GM13976 (cell line): Measurements from ENCODE around the gene DCUN1D3.

ENCODE experiments used
- DNase-seq: peaks from one replicate; pipeline ENCODE4 v3.0.0; 2012; ENCODE audit warnings: low spot score
- in situ Hi-C: fragments of 300-500 bp; cut with MboI; formaldehyde crosslinking; loops from one replicate; pipeline ENCODE4 v1.12.0; 2022; ENCODE audit warnings: low sequenced_read_pairs, mixed read lengths, inconsistent platforms; ENCODE audit not compliant: unreplicated experiment
- TF ChIP-seq, protein P1 (sequence below): IDR thresholded peaks from 2 replicates; pipeline ENCODE4 v1.5.1; 2012; ENCODE audit warnings: borderline replicate concordance, mild to moderate bottlenecking; ENCODE audit not compliant: insufficient read depth; ENCODE audit errors: extremely low read depth, missing control alignments, control extremely low read depth

DCUN1D3 gene

DNA sequence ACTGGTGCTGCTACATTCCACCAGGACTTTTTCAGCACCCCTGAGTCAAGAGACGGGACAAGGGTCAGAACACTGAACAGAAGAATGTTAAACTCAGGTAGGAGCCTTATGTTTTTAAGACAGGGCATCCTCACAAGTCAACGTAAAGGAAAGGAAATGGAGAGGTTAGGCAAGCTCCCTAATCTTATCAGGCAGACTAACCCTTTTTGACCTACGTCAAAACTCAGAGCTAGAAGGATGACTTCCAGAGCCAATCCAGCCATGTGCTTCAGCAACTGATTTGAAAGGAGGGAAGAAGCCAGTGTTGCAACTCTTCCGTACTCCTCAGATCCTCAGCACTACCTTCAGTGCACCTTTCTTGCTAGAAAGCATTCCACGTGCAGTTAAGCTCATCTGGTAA is 47.0 kb downstream of the DCUN1D3 start:
- TF ChIP-seq, protein P1, sequence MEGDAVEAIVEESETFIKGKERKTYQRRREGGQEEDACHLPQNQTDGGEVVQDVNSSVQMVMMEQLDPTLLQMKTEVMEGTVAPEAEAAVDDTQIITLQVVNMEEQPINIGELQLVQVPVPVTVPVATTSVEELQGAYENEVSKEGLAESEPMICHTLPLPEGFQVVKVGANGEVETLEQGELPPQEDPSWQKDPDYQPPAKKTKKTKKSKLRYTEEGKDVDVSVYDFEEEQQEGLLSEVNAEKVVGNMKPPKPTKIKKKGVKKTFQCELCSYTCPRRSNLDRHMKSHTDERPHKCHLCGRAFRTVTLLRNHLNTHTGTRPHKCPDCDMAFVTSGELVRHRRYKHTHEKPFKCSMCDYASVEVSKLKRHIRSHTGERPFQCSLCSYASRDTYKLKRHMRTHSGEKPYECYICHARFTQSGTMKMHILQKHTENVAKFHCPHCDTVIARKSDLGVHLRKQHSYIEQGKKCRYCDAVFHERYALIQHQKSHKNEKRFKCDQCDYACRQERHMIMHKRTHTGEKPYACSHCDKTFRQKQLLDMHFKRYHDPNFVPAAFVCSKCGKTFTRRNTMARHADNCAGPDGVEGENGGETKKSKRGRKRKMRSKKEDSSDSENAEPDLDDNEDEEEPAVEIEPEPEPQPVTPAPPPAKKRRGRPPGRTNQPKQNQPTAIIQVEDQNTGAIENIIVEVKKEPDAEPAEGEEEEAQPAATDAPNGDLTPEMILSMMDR: no peak
- no peak for DNase-seq
- in situ Hi-C loops: loop anchor here (5.0 kb wide), 1 partner anchor 229 kb away; no protein-coding TSS in a partner anchor

DNA sequence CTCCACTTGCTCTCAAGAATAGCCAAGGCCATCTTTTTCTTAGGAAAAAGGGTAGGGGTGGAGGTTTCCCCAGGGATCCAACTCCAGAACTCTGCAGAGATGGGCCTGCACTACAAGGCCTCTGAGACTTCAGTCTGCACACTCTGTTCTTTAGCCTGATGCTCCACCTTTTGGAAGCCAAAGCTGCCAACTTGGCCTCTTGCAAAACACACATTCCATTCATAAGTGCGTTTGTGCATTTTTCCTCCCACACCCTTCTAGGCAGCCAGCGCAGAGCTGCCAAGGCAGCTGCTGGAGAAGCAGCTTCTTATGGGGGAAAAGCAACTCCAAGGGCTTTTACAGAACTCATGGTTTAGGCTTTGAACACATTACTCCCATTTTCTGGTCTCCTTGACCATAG is 48.6 kb downstream of the DCUN1D3 start:
- DNase-seq: no peak
- TF ChIP-seq, protein P1: no peak
- in situ Hi-C loops: loop anchor here (5.0 kb wide), 1 partner anchor 231 kb away; no protein-coding TSS in a partner anchor

DNA sequence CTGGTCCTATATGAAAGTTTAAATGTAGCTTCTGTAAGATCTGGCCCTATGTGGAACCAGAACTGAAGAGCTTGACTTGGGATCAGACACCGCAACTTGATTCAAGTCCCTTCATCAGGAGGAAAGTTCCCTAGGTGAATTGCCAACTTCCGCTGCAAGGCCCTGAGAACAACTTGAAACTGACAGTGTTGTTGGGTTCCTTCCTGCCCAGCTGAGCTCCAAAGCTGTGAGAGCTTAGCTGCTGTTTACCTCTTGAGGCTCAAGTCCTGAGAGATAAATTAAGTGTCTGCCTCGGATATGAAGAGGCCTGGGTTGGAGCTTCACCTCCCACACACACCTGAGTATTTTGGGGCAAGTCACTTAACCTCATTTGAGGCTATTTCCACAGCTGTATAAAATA is 49.2 kb downstream of the DCUN1D3 start:
- TF ChIP-seq, protein P1: no peak
- no peak for DNase-seq
- in situ Hi-C loops: loop anchor here (5.0 kb wide), 1 partner anchor 231 kb away; no protein-coding TSS in a partner anchor

DNA sequence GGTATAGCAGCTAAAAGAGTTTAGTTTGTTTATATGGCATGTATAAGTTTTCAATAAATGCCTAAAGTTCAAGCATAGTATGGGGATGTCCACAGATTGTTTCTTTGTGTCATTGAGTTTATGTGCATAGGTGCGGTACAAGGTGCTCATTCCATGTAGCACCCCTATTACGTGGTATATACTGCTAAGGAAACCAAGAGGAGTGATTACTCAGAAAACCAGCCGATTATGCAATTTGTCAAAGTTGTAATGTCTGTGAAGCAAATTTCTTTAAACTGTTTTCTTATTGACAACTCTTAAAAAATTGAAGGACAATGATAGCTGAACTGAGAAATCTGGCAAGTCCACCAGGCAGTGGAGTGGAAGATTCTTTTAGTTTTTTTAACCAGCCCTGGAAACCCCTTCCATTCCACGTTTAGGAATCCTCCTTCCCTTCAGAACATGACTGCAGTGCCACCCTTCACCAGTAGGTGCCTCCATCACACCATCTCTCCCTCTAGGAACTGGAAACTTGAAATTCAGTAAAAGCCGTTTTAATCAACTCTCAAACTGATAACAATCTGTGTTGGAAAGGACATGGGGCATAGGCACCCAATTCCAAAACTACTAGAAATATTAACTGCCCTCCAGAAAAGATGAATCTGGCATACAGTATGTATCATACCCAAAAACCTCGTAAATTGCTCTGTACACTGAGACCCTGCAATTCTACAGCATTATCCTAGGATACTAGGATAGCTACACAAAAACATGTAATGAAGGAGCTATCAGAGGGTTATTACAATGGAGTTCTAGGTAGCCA is 50.4 kb downstream of the DCUN1D3 start:
- DNase-seq: peak; percentile 36
- TF ChIP-seq, protein P1: peak; percentile 89
- in situ Hi-C loops: loop anchor here (5.0 kb wide), 1 partner anchor 233 kb away; no protein-coding TSS in a partner anchor

DNA sequence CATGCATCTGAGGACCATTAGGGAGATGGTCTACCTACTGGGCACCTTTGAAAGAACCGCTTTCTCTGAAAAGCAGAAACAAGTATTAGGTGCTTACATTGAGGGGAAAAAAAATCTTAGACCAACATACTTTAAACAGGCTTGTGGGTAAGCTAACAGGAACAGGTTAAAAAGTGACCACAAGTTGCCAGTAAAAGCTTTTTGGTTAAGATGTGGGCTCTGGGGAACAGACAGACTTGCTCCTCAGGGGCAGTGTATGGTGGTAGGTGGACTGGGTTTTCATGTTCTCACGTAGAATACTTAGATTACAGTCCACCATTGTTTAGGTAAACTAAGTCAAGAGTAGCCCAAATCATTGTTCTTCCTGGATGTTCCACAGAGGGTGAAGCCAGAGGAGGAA is 52.6 kb downstream of the DCUN1D3 start:
- TF ChIP-seq, protein P1: no peak
- no peak for DNase-seq
- in situ Hi-C loops: no loop called here

DNA sequence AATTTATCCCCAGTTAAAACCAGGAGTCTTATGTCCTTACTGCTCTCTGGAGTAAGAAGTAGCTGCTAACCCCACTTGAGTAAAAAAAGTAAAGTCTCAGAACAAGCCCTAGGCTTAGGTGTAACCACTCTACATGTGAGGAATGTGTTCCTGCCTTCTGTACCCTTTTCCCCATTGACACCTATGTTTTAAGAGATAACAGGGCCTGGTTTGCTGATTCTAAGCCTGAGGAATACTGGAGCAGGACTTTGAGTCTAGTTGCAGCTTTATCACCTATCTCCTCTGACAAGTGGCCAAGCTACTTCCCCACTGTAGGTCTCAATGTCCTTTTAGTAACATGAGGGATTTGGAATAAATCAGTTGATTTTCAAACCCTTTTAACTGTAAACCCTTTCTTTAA is 53.6 kb downstream of the DCUN1D3 start:
- in situ Hi-C loops: no loop called here
- TF ChIP-seq, protein P1: no peak
- DNase-seq: no peak
